ENCODE measurements around the gene ANKDD1B.

GRCh38 chr5:75574791-75575190 lies 36.5 kb upstream of the ANKDD1B start:
- no peak for TF ChIP-seq POLR2A (IDR thresholded peaks at IDR 0.05; ENCODE audit: insufficient read depth in 1 of 2, low read depth in 2 of 2, low read length in 2 of 2)
- no peak for TF ChIP-seq ZNF780A (CRISPR knock-in tag; IDR thresholded peaks at IDR 0.05)
